Stimulated activated naive CD4-positive, alpha-beta T cell (primary cell): ENCODE data around the gene ZIC1.

Source experiments
- DNase-seq, 6 experiments: peaks; one replicate each; lab custom pipeline; 2025; lab: John Stamatoyannopoulos, UW

Gene ZIC1

GRCh38 chr3:147409143-147410115, at the start of gene ZIC1:
Gene ZIC1, plus strand, starts transcription at chr3:147409365. Its CDS starts 748 bp downstream, at chr3:147410113.
- DNase-seq, result no peak

GRCh38 chr3:147360051-147360439, 49.1 kb upstream of the ZIC1 start:
- no peak for DNase-seq

- DNase-seq, result no peak
These were observed 48.3 kb upstream of the ZIC1 start for GRCh38 chr3:147360646-147361453.

GRCh38 chr3:147361454-147362420, 47.4 kb upstream of the ZIC1 start:
- no peak for DNase-seq

- DNase-seq, result no peak
These were observed 44.4 kb upstream of the ZIC1 start for GRCh38 chr3:147364771-147365170.

- no peak for DNase-seq
These were observed 43.7 kb upstream of the ZIC1 start for GRCh38 chr3:147365196-147366115.

GRCh38 chr3:147367676-147368075, 41.5 kb upstream of the ZIC1 start:
- DNase-seq, result no peak

- no peak for DNase-seq
These were observed 41.0 kb upstream of the ZIC1 start for GRCh38 chr3:147368151-147368550.

GRCh38 chr3:147368561-147369221, 40.5 kb upstream of the ZIC1 start:
- no peak for DNase-seq

- no peak for DNase-seq
These were observed 39.9 kb upstream of the ZIC1 start for GRCh38 chr3:147369231-147369630.

- DNase-seq, result no peak
These were observed 39.5 kb upstream of the ZIC1 start for GRCh38 chr3:147369661-147370123.

GRCh38 chr3:147370349-147370748, 38.8 kb upstream of the ZIC1 start:
- no peak for DNase-seq

- no peak for DNase-seq
These were observed 38.0 kb upstream of the ZIC1 start for GRCh38 chr3:147371140-147371539.

- DNase-seq, result no peak
These were observed 37.3 kb upstream of the ZIC1 start for GRCh38 chr3:147371771-147372340.

- DNase-seq, result no peak
These were observed 36.6 kb upstream of the ZIC1 start for GRCh38 chr3:147372525-147373027.

GRCh38 chr3:147373301-147373700, 35.9 kb upstream of the ZIC1 start:
- no peak for DNase-seq

GRCh38 chr3:147377412-147378367, 31.5 kb upstream of the ZIC1 start:
- DNase-seq, result no peak

- no peak for DNase-seq
These were observed 29.5 kb upstream of the ZIC1 start for GRCh38 chr3:147379651-147380050.
